ENCODE results near the gene TMEM86B. TPM values are rescaled to one million over a fixed set of nuclear protein-coding genes. Genes with fewer than 3 reads are reported as not detected.

Gene TMEM86B
- total and polyA plus RNA-seq, 3 experiments from 2014 or later = 2.9 to 10.3 (median 8.5) TPM

GRCh38 chr19:55270172-55270942 is 41.8 kb upstream of the TMEM86B start:
- peak overlapping the region in 1 of 8 donors; percentile 85 for H3K27ac Mint-ChIP-seq
- no peak for DNase-seq
- no peak overlapping the region for H3K4me3 Mint-ChIP-seq
- H3K27me3 ChIP-seq (ENCODE audit: insufficient read depth, low read length, poor library complexity, severe bottlenecking) = no peaks in the 10 kb centered on the region
- peaks cover 6 to 10% (median 6%) of the 10 kb centered on the region in 3 donors for H3K4me1 Mint-ChIP-seq
- no peaks in the 10 kb centered on the region for H3K27me3 Mint-ChIP-seq
- peaks cover 10% of the 10 kb centered on the region for H3K36me3 ChIP-seq (ENCODE audit: insufficient read depth, low read length)
- no peaks in the 10 kb centered on the region for H3K4me1 ChIP-seq (ENCODE audit: insufficient read depth, low read length)
- POLR2A ChIA-PET = no interaction called here
- peaks cover 11 to 54% (median 18%) of the 10 kb centered on the region in 3 donors for H3K36me3 Mint-ChIP-seq
- no peak overlapping the region for H3K27ac ChIP-seq (ENCODE audit: low read depth, low read length)
- CTCF ChIA-PET = no interaction called here
- peaks cover 0 to 3% (median 0%) of the 10 kb centered on the region in 5 donors for H3K9me3 Mint-ChIP-seq
- H3K4me3 ChIP-seq (ENCODE audit: low read length) = no peak overlapping the region
- no peaks in the 10 kb centered on the region for H3K9me3 ChIP-seq (ENCODE audit: low read length)

GRCh38 chr19:55269299-55269698 is 40.7 kb upstream of the TMEM86B start:
- Mint-ChIP-seq H3K27me3 (no peaks in the 10 kb centered on the region), H3K9me3 (peaks cover 0 to 3% (median 0%) of the 10 kb centered on the region in 5 donors), H3K4me1 (peaks cover 6 to 8% (median 6%) of the 10 kb centered on the region in 3 donors), H3K27ac (peak overlapping the region in 1 of 8 donors; percentile 36), H3K4me3 (no peak overlapping the region), H3K36me3 (peaks cover 11 to 47% (median 18%) of the 10 kb centered on the region in 3 donors)
- H3K4me3 ChIP-seq (ENCODE audit: low read length) = no peak overlapping the region
- no peaks in the 10 kb centered on the region for H3K9me3 ChIP-seq (ENCODE audit: low read length)
- H3K4me1 ChIP-seq (ENCODE audit: insufficient read depth, low read length) = no peaks in the 10 kb centered on the region
- no peaks in the 10 kb centered on the region for H3K27me3 ChIP-seq (ENCODE audit: insufficient read depth, low read length, poor library complexity, severe bottlenecking)
- no peak overlapping the region for H3K27ac ChIP-seq (ENCODE audit: low read depth, low read length)
- DNase-seq = no peak
- CTCF ChIA-PET = no interaction called here
- peaks cover 10% of the 10 kb centered on the region for H3K36me3 ChIP-seq (ENCODE audit: insufficient read depth, low read length)
- POLR2A ChIA-PET = interaction anchor here (0.6 kb wide), 1 partner anchor 110 kb away, joined by 3 read pairs; no protein-coding TSS in a partner anchor

- H3K27me3 Mint-ChIP-seq = no peaks in the 10 kb centered on the region
- ChIA-PET POLR2A (no interaction called here), CTCF (no interaction called here)
- Histone ChIP-seq H3K27me3 (ENCODE audit: insufficient read depth, low read length, poor library complexity, severe bottlenecking) (no peaks in the 10 kb centered on the region), H3K4me1 (ENCODE audit: insufficient read depth, low read length) (no peaks in the 10 kb centered on the region), H3K27ac (ENCODE audit: low read depth, low read length) (no peak overlapping the region), H3K9me3 (ENCODE audit: low read length) (no peaks in the 10 kb centered on the region), H3K4me3 (ENCODE audit: low read length) (no peak overlapping the region), H3K36me3 (ENCODE audit: insufficient read depth, low read length) (no peaks in the 10 kb centered on the region)
- H3K36me3 Mint-ChIP-seq = peaks cover 6 to 36% (median 15%) of the 10 kb centered on the region in 3 donors
- H3K4me3 Mint-ChIP-seq = no peak overlapping the region
- DNase-seq = no peak
- H3K4me1 Mint-ChIP-seq = peaks cover 6 to 8% (median 6%) of the 10 kb centered on the region in 3 donors
- peak overlapping the region in 2 of 8 donors; percentile 70 to 88 for H3K27ac Mint-ChIP-seq
- peaks cover 0 to 3% (median 0%) of the 10 kb centered on the region in 5 donors for H3K9me3 Mint-ChIP-seq
Observed at GRCh38 chr19:55266840-55267239, 38.3 kb upstream of the TMEM86B start.

- H3K9me3 ChIP-seq (ENCODE audit: low read length) = no peaks in the 10 kb centered on the region
- peak overlapping the region in 5 of 8 donors; percentile 8 to 88 (median 70) for H3K27ac Mint-ChIP-seq
- H3K4me1 ChIP-seq (ENCODE audit: insufficient read depth, low read length) = no peaks in the 10 kb centered on the region
- H3K36me3 ChIP-seq (ENCODE audit: insufficient read depth, low read length) = no peaks in the 10 kb centered on the region
- peaks cover 6 to 8% (median 6%) of the 10 kb centered on the region in 3 donors for H3K4me1 Mint-ChIP-seq
- H3K27ac ChIP-seq (ENCODE audit: low read depth, low read length) = no peak overlapping the region
- H3K36me3 Mint-ChIP-seq = peaks cover 6 to 35% (median 15%) of the 10 kb centered on the region in 3 donors
- POLR2A ChIA-PET = no interaction called here
- H3K27me3 ChIP-seq (ENCODE audit: insufficient read depth, low read length, poor library complexity, severe bottlenecking) = no peaks in the 10 kb centered on the region
- CTCF ChIA-PET = no interaction called here
- H3K4me3 ChIP-seq (ENCODE audit: low read length) = no peak overlapping the region
- H3K4me3 Mint-ChIP-seq = no peak overlapping the region
- H3K9me3 Mint-ChIP-seq = peaks cover 0 to 3% (median 0%) of the 10 kb centered on the region in 5 donors
- DNase-seq = no peak
- H3K27me3 Mint-ChIP-seq = no peaks in the 10 kb centered on the region
Observed at GRCh38 chr19:55266404-55266803, 37.8 kb upstream of the TMEM86B start.

GRCh38 chr19:55265723-55266386 is 37.3 kb upstream of the TMEM86B start:
- Mint-ChIP-seq H3K4me1 (peaks cover 6 to 8% (median 6%) of the 10 kb centered on the region in 3 donors), H3K9me3 (peaks cover 0 to 3% (median 0%) of the 10 kb centered on the region in 5 donors)

GRCh38 chr19:55265173-55265572 is 36.6 kb upstream of the TMEM86B start:
- H3K4me3 ChIP-seq (ENCODE audit: low read length) = no peak overlapping the region
- Mint-ChIP-seq H3K27me3 (no peaks in the 10 kb centered on the region), H3K27ac (no peak overlapping the region), H3K9me3 (peaks cover 0 to 3% (median 0%) of the 10 kb centered on the region in 5 donors), H3K4me3 (no peak overlapping the region), H3K36me3 (peaks cover 6 to 25% (median 10%) of the 10 kb centered on the region in 3 donors), H3K4me1 (peaks cover 9 to 10% (median 10%) of the 10 kb centered on the region in 3 donors)
- no peak overlapping the region for H3K27ac ChIP-seq (ENCODE audit: low read depth, low read length)
- ChIA-PET CTCF (no interaction called here), POLR2A (no interaction called here)
- DNase-seq = no peak
- no peaks in the 10 kb centered on the region for H3K4me1 ChIP-seq (ENCODE audit: insufficient read depth, low read length)
- H3K27me3 ChIP-seq (ENCODE audit: insufficient read depth, low read length, poor library complexity, severe bottlenecking) = no peaks in the 10 kb centered on the region
- H3K9me3 ChIP-seq (ENCODE audit: low read length) = no peaks in the 10 kb centered on the region
- no peaks in the 10 kb centered on the region for H3K36me3 ChIP-seq (ENCODE audit: insufficient read depth, low read length)

More at GRCh38 chr19:55265723-55266386, 37.3 kb upstream of the TMEM86B start:
- Mint-ChIP-seq H3K4me3 (no peak overlapping the region), H3K36me3 (peaks cover 6 to 31% (median 14%) of the 10 kb centered on the region in 3 donors), H3K27ac (peak overlapping the region in 3 of 8 donors; percentile 8 to 87 (median 70)), H3K27me3 (no peaks in the 10 kb centered on the region)
- H3K4me1 ChIP-seq (ENCODE audit: insufficient read depth, low read length) = no peaks in the 10 kb centered on the region
- ChIA-PET POLR2A (no interaction called here), CTCF (no interaction called here)
- no peaks in the 10 kb centered on the region for H3K36me3 ChIP-seq (ENCODE audit: insufficient read depth, low read length)
- DNase-seq = no peak
- no peaks in the 10 kb centered on the region for H3K27me3 ChIP-seq (ENCODE audit: insufficient read depth, low read length, poor library complexity, severe bottlenecking)
- no peak overlapping the region for H3K27ac ChIP-seq (ENCODE audit: low read depth, low read length)
- no peaks in the 10 kb centered on the region for H3K9me3 ChIP-seq (ENCODE audit: low read length)
- no peak overlapping the region for H3K4me3 ChIP-seq (ENCODE audit: low read length)

- Mint-ChIP-seq H3K27me3 (no peaks in the 10 kb centered on the region), H3K4me1 (peaks cover 11 to 14% (median 12%) of the 10 kb centered on the region in 3 donors), H3K9me3 (peaks cover 0 to 3% (median 0%) of the 10 kb centered on the region in 5 donors), H3K36me3 (peaks cover 6 to 19% (median 10%) of the 10 kb centered on the region in 3 donors), H3K4me3 (no peak overlapping the region), H3K27ac (peak overlapping the region in 1 of 8 donors; percentile 23)
- no peak overlapping the region for H3K4me3 ChIP-seq (ENCODE audit: low read length)
- POLR2A ChIA-PET = no interaction called here
- no peaks in the 10 kb centered on the region for H3K9me3 ChIP-seq (ENCODE audit: low read length)
- CTCF ChIA-PET = no interaction called here
- DNase-seq = no peak
- no peaks in the 10 kb centered on the region for H3K36me3 ChIP-seq (ENCODE audit: insufficient read depth, low read length)
- peaks cover 6% of the 10 kb centered on the region for H3K4me1 ChIP-seq (ENCODE audit: insufficient read depth, low read length)
- H3K27me3 ChIP-seq (ENCODE audit: insufficient read depth, low read length, poor library complexity, severe bottlenecking) = no peaks in the 10 kb centered on the region
- H3K27ac ChIP-seq (ENCODE audit: low read depth, low read length) = no peak overlapping the region
Observed at GRCh38 chr19:55264531-55264930, 36.0 kb upstream of the TMEM86B start.

- Histone ChIP-seq H3K27ac (ENCODE audit: low read depth, low read length) (no peak overlapping the region), H3K36me3 (ENCODE audit: insufficient read depth, low read length) (no peaks in the 10 kb centered on the region), H3K27me3 (ENCODE audit: insufficient read depth, low read length, poor library complexity, severe bottlenecking) (no peaks in the 10 kb centered on the region), H3K4me3 (ENCODE audit: low read length) (no peak overlapping the region), H3K9me3 (ENCODE audit: low read length) (no peaks in the 10 kb centered on the region), H3K4me1 (ENCODE audit: insufficient read depth, low read length) (peaks cover 7% of the 10 kb centered on the region)
- Mint-ChIP-seq H3K27ac (peak overlapping the region in 3 of 8 donors; percentile 40 to 70 (median 44)), H3K4me1 (peaks cover 18 to 19% (median 19%) of the 10 kb centered on the region in 3 donors), H3K36me3 (peaks cover 5 to 28% (median 6%) of the 10 kb centered on the region in 3 donors), H3K4me3 (no peak overlapping the region), H3K9me3 (peaks cover 0 to 3% (median 0%) of the 10 kb centered on the region in 5 donors), H3K27me3 (no peaks in the 10 kb centered on the region)
- ChIA-PET CTCF (no interaction called here), POLR2A (interaction anchor here (0.6 to 1.6 kb wide), 3 partner anchors 14 to 18 kb away, joined by 3 to 6 read pairs (median 4); partner anchors contain the start of gene HSPBP1)
- no peak for DNase-seq
Observed at GRCh38 chr19:55262359-55262758, 33.8 kb upstream of the TMEM86B start.

Data from CD8-positive, alpha-beta memory T cell (primary cell).